ENCODE results near the gene KLHL29.

Gene KLHL29

GRCh38 chr2:23506531-23507266 is 121.7 kb downstream of the KLHL29 start:
- Histone ChIP-seq H3K9me2 (replicated peaks; ENCODE audit: low read depth, low read length) (no peaks in the 10 kb centered on the region), H2AFZ (ENCODE audit: low read length) (no peak overlapping the region), H3K27me3 (ENCODE audit: insufficient read depth, low read length, poor library complexity, severe bottlenecking) (no peaks in the 10 kb centered on the region), H3K4me2 (ENCODE audit: low read depth, low read length, poor library complexity, severe bottlenecking) (no peak overlapping the region), H3K4me1 (ENCODE audit: insufficient read depth, low read length, poor library complexity, severe bottlenecking) (peaks cover 6% of the 10 kb centered on the region), H4K20me1 (ENCODE audit: insufficient read depth, low read length, poor library complexity, severe bottlenecking) (no peaks in the 10 kb centered on the region), H3K79me2 (ENCODE audit: insufficient read depth, low read length) (no peaks in the 10 kb centered on the region), H3K4me3 (ENCODE audit: low read length, poor library complexity, severe bottlenecking) (no peak overlapping the region), H3K9ac (ENCODE audit: low read depth, low read length, poor library complexity, severe bottlenecking) (no peak overlapping the region), H3K36me3 (ENCODE audit: insufficient read depth, low read length) (no peaks in the 10 kb centered on the region), H3F3A (ENCODE audit: low read depth) (no peaks in the 10 kb centered on the region), H3K9me3 (ENCODE audit: insufficient read depth, low read depth, low read length) (no peaks in the 10 kb centered on the region)
- TF ChIP-seq, protein P1, sequence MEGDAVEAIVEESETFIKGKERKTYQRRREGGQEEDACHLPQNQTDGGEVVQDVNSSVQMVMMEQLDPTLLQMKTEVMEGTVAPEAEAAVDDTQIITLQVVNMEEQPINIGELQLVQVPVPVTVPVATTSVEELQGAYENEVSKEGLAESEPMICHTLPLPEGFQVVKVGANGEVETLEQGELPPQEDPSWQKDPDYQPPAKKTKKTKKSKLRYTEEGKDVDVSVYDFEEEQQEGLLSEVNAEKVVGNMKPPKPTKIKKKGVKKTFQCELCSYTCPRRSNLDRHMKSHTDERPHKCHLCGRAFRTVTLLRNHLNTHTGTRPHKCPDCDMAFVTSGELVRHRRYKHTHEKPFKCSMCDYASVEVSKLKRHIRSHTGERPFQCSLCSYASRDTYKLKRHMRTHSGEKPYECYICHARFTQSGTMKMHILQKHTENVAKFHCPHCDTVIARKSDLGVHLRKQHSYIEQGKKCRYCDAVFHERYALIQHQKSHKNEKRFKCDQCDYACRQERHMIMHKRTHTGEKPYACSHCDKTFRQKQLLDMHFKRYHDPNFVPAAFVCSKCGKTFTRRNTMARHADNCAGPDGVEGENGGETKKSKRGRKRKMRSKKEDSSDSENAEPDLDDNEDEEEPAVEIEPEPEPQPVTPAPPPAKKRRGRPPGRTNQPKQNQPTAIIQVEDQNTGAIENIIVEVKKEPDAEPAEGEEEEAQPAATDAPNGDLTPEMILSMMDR (conservative IDR thresholded peaks at IDR 0.05; ENCODE audit: low read length) = no peak
- TF ChIP-seq EZH2phosphoT487 (IDR thresholded peaks at IDR 0.05; ENCODE audit: borderline replicate concordance) = no peak

DNA sequence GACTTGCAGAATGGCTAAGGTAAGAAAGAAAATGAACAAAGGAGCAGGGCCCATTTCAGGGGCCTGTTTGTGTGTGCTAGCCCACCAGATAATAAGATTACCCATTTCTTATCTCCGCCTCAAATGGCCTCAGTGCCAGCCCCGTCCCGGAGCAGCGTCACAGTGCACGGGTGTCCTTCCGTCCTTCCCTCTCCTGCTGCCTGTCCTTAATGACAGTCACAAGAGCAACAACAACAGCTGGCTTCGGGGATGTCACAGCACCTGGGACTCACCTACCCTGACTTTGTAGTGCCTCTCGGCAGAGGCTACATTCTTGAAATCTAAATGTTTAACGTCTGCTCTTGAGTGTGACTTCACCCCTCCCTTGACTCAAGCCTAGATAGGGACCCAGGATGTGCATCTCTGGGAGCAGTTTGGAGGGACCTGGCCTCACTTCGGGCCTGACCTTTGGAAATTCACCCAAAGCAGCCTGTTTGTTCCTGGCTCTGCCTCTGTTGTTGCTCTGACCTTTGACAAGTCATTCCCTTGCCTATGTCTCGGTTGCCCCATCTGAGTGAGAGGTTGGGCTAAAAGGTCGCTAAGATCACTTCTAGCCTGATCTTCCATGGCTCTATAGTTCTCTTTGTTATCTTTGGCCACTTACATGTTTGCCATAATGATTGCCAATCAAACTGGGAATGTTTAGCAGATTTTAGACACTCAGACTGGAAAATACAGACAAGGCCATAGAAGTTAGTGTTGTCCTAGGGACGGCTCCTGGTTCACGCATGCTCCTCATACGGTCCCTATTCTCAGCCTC is 122.5 kb downstream of the KLHL29 start:
- no peaks in the 10 kb centered on the region for H3K36me3 ChIP-seq (ENCODE audit: insufficient read depth, low read length)
- no peaks in the 10 kb centered on the region for H4K20me1 ChIP-seq (ENCODE audit: insufficient read depth, low read length, poor library complexity, severe bottlenecking)
- TF ChIP-seq EZH2phosphoT487 (IDR thresholded peaks at IDR 0.05; ENCODE audit: borderline replicate concordance) = no peak
- TF ChIP-seq, protein P1 (conservative IDR thresholded peaks at IDR 0.05; ENCODE audit: low read length) = no peak
- H2AFZ ChIP-seq (ENCODE audit: low read length) = no peak overlapping the region
- H3K9me2 ChIP-seq (replicated peaks; ENCODE audit: low read depth, low read length) = no peaks in the 10 kb centered on the region
- no peak overlapping the region for H3K9ac ChIP-seq (ENCODE audit: low read depth, low read length, poor library complexity, severe bottlenecking)
- H3K4me3 ChIP-seq (ENCODE audit: low read length, poor library complexity, severe bottlenecking) = no peak overlapping the region
- no peaks in the 10 kb centered on the region for H3K79me2 ChIP-seq (ENCODE audit: insufficient read depth, low read length)
- H3K27me3 ChIP-seq (ENCODE audit: insufficient read depth, low read length, poor library complexity, severe bottlenecking) = no peaks in the 10 kb centered on the region
- H3K9me3 ChIP-seq (ENCODE audit: insufficient read depth, low read depth, low read length) = no peaks in the 10 kb centered on the region
- H3K4me1 ChIP-seq (ENCODE audit: insufficient read depth, low read length, poor library complexity, severe bottlenecking) = peaks cover 6% of the 10 kb centered on the region
- H3K4me2 ChIP-seq (ENCODE audit: low read depth, low read length, poor library complexity, severe bottlenecking) = no peak overlapping the region
- H3F3A ChIP-seq (ENCODE audit: low read depth) = no peaks in the 10 kb centered on the region

DNA sequence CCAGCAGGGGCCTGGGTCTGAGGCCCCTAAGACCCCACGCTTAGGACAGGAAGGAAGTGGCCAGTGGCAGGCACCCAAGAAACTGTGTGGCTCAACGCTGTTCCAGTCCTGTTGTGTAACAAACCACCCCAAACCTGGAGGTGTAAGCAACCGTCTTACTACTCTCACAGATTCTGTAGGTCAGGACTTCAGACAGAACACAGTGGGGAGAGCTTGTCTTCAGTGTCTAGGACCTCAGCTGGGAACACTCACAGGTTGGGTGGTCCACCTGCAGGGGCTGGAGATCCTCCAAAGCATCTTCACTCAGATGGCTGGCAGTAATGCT is 123.0 kb downstream of the KLHL29 start:
- no peaks in the 10 kb centered on the region for H3F3A ChIP-seq (ENCODE audit: low read depth)
- H3K9ac ChIP-seq (ENCODE audit: low read depth, low read length, poor library complexity, severe bottlenecking) = no peak overlapping the region
- no peaks in the 10 kb centered on the region for H3K9me2 ChIP-seq (replicated peaks; ENCODE audit: low read depth, low read length)
- no peak overlapping the region for H2AFZ ChIP-seq (ENCODE audit: low read length)
- no peaks in the 10 kb centered on the region for H3K36me3 ChIP-seq (ENCODE audit: insufficient read depth, low read length)
- H3K27me3 ChIP-seq (ENCODE audit: insufficient read depth, low read length, poor library complexity, severe bottlenecking) = no peaks in the 10 kb centered on the region
- no peak overlapping the region for H3K4me3 ChIP-seq (ENCODE audit: low read length, poor library complexity, severe bottlenecking)
- no peaks in the 10 kb centered on the region for H4K20me1 ChIP-seq (ENCODE audit: insufficient read depth, low read length, poor library complexity, severe bottlenecking)
- no peaks in the 10 kb centered on the region for H3K9me3 ChIP-seq (ENCODE audit: insufficient read depth, low read depth, low read length)
- no peaks in the 10 kb centered on the region for H3K79me2 ChIP-seq (ENCODE audit: insufficient read depth, low read length)
- H3K4me2 ChIP-seq (ENCODE audit: low read depth, low read length, poor library complexity, severe bottlenecking) = no peak overlapping the region
- H3K4me1 ChIP-seq (ENCODE audit: insufficient read depth, low read length, poor library complexity, severe bottlenecking) = peaks cover 6% of the 10 kb centered on the region
- TF ChIP-seq, protein P1 (conservative IDR thresholded peaks at IDR 0.05; ENCODE audit: low read length) = no peak
- TF ChIP-seq EZH2phosphoT487 (IDR thresholded peaks at IDR 0.05; ENCODE audit: borderline replicate concordance) = no peak

All from Loucy (cell line).